ENCODE measurements around the gene NUTM1.

GRCh38 chr15:34361278-34361677, 18.2 kb downstream of the NUTM1 start:
- no peak for TF ChIP-seq GRHL2 (CRISPR knock-in tag; IDR thresholded peaks at IDR 0.05; ENCODE audit: insufficient replicate concordance, severe bottlenecking)
- no peak for TF ChIP-seq NFATC4 (CRISPR knock-in tag; IDR thresholded peaks at IDR 0.05)
- no peak for TF ChIP-seq MAX (CRISPR knock-in tag; IDR thresholded peaks at IDR 0.05)
- no peak for TF ChIP-seq ZNF232 (CRISPR knock-in tag; IDR thresholded peaks at IDR 0.05)
- TF ChIP-seq, protein P1, sequence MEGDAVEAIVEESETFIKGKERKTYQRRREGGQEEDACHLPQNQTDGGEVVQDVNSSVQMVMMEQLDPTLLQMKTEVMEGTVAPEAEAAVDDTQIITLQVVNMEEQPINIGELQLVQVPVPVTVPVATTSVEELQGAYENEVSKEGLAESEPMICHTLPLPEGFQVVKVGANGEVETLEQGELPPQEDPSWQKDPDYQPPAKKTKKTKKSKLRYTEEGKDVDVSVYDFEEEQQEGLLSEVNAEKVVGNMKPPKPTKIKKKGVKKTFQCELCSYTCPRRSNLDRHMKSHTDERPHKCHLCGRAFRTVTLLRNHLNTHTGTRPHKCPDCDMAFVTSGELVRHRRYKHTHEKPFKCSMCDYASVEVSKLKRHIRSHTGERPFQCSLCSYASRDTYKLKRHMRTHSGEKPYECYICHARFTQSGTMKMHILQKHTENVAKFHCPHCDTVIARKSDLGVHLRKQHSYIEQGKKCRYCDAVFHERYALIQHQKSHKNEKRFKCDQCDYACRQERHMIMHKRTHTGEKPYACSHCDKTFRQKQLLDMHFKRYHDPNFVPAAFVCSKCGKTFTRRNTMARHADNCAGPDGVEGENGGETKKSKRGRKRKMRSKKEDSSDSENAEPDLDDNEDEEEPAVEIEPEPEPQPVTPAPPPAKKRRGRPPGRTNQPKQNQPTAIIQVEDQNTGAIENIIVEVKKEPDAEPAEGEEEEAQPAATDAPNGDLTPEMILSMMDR (IDR thresholded peaks at IDR 0.05): no peak
- no peak for TF ChIP-seq SMAD3 (CRISPR knock-in tag; IDR thresholded peaks at IDR 0.05; ENCODE audit: borderline replicate concordance)
- no peak for TF ChIP-seq IRF2 (CRISPR knock-in tag; IDR thresholded peaks at IDR 0.05; ENCODE audit: borderline replicate concordance, low read depth)
- TF ChIP-seq, protein P2, sequence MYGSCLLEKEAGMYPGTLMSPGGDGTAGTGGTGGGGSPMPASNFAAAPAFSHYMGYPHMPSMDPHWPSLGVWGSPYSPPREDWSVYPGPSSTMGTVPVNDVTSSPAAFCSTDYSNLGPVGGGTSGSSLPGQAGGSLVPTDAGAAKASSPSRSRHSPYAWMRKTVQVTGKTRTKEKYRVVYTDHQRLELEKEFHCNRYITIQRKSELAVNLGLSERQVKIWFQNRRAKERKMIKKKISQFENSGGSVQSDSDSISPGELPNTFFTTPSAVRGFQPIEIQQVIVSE (CRISPR knock-in tag; IDR thresholded peaks at IDR 0.05; ENCODE audit: borderline replicate concordance): no peak
